GM21528 (cell line): ENCODE results near the gene S100A3.

Experiments
- ATAC-seq: cut with Tn5 transposase; IDR thresholded peaks from one replicate; pipeline ENCODE4 v1.9.1; 2021; ENCODE audit warnings: mild to moderate bottlenecking, moderate library complexity; ENCODE audit not compliant: unreplicated experiment, low FRiP score

The S100A3 gene

DNA sequence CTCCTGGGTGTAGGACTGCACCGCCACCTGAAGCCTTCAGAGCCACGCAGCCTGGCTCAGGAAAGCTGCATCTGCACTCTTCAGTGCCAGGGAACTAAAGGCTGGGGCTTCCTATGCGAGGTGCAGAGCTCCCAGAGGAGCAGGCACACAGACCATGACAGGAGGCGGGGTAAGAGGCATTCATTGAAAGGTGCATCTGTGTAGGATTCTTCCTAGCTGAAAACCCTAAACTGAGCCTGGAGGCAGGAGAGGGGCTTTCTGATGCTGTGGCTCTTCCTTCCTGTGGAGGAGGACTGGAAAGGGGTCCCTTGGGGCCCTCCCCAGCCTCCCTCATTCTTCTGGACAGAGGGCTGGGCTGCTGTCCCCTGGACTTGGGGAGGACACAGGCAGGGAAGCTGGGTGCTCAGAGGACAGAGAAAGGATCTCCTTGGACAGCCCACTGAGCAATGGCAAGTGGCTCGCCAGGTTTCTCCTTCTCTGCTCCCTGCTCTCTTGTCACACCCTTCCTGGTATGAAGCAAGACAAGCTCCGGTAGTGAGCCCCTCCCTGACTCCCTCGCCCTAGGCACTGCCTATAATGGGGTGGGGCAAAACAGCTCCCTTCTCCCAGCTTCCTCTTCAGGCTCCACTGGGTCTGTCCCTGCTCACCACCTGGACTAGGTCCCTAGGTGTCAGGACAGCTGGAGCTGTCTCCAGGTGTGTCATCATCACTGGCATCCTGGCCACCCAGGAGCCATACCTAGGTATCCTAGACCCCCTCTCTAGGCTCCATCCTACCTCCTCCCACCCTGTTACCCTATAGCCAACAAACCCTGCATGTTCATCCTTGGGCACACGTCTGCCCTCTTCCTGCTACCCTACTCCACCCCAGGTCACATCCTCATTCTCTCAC lies 33.3 kb downstream of the S100A3 start:
- ATAC-seq = no peak

DNA sequence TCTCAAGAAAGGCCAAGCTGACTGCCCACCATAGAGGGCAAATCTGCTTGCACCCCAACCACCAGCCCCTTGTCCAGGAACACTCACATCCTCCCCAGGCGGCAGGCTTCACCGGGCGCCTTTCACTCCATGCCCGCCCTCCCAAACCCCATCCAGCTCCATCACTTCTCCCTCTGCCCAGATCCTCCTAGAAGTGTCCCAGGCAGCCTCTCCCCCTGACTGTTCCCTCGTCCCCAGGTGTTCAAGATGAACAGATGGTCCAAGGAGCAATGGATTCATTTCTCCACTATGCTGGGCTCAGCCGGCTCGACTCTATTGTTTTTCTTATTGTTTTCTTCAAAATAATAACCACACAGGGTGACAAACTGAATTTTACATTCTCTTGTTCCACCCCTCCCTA lies 35.4 kb downstream of the S100A3 start:
- ATAC-seq = no peak

DNA sequence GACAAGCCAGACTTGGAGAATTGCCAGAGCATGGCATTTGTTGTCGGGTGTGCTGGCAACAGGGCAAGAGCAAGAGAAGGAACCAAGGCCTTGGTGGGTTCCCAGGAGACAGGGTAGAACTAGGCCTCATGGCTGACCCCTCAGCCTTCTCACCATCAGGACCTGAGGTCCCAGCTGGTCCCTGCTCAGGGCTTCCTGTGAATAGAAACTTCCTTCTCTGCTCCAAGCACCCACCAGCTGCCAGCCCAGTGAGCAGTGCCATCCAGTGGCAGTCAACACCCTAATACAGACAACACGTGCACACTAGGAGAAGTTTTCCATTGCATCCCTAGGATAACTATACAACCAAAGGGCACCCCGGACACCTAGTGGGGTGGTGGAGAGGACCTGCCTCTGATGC lies 36.0 kb downstream of the S100A3 start:
- ATAC-seq = no peak

DNA sequence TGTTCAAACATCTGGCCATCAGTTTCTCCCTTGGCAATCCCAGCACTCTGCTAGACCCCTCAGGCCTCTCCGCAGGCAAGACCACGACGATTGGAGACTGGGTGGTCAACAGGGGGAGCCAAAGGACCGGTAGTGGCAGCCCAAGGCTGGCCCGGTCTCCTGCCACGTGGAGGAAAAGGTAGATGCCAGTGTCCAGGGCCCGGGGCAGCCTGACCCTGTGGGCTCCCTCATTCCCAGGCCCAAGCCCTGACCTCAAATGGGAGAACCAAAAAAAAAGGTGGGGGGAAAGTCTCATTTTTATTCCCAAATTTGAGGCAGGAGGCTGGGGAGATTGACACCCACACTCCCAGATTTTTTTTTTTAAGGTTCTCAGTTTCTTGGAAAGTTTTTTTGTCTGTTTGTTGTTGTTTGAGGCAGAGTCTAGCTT lies 38.1 kb downstream of the S100A3 start:
- ATAC-seq = no peak

DNA sequence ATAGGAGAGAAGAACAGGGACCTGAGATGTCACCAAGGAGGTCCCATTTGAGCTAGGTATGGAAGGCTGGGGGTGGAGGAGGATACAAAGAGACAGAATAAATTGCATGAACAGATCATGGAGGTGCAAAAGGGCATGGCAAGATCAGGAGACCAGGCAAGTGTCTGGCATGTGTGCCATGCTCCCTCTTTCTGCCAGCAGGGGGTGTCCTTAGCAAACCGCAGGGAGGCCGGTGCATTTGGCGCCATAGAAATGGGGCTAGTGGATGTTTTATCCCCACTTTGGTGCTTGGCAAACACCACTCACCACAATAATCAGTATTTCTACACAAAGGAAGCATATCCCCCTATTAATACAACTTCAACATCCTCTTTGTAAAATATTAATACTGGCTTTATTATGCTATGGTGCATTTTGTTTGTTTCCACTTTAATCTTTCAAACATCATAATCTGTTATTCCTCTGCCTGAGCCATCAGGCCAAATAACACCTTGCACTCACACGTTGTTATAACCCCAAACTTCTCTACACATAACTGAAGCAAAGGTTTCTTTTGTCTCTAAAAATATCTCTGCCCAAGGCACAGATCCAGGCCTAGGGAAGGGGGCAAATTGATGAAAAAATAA lies 39.2 kb downstream of the S100A3 start:
- ATAC-seq = no peak

DNA sequence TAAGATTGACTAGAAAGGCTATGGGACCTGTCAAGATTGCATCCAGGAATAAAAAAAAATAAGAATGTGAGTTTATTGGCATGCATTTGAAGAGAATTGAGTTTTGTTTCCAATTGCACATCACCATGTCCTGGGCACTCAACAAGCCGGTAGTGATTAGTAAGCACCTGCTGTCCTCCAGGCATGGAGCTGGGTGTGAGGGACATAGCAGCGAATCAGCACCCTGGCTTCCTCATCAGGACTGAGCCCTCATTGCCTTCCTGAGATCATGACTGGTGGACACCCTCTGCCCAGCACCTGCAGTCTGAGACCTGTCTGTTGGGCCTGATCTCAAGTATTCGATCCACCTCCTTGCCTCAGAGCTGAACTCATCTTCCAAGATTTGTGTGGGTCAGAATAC lies 40.0 kb downstream of the S100A3 start:
- no peak for ATAC-seq

DNA sequence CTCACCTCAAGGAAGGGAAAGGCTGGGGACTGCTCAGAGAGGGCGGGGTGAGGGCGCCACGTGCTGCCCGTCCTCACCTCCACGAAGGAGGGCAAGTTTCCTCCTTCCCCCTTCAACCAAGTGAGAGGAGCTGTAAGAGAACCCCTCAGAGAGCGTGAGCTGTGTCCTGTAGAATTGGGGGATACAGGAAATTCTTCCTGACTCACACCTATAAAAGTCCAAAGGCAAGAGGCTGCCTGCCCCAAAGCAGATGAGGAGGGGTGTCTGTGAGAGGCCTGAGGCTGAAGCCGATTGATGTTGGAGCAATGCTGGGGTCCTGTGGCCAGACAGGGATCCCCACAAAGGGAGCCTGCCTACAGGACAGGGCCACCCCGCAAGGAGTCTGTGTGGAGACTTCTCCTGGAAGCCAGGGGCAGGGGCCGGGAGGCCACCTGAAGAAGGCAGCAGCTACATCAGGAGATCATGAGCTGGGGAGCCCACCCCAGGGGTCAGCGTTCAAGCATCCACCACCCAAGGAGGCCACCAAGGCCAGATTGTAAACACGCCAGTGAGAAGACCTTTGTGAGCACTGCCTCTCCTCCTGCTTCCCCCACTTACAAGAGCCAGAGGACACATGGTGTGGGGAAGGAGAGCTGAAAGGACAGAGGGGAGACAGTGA lies 41.0 kb downstream of the S100A3 start:
- no peak for ATAC-seq

DNA sequence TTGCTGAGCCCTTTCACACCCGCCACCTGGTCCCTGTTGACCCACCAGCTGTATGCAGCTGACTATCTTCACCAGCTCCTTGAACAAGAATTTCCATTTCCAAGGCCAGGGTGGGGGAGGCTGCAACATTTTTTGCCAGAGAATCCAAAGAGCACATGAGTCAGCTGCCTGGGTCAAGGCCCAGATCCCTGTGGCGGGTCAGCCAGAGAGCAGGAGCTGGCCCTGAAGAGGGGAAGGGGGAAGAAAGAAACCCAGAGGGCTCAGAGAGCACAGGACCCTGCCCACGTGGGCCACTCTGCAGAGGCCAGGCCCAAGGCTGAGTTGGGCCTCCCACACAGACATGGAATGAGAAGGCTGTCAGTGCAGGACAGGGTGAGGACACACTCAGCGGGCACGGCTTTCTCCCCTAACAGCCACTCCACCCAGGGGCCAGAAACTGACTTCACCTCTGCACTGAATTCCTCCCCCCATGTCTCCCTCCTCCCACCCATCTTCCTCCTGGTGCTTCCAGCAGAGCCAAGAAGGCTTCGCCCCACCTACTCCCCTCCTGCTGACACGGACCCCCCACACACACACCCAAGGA lies 42.1 kb downstream of the S100A3 start:
- ATAC-seq = no peak

DNA sequence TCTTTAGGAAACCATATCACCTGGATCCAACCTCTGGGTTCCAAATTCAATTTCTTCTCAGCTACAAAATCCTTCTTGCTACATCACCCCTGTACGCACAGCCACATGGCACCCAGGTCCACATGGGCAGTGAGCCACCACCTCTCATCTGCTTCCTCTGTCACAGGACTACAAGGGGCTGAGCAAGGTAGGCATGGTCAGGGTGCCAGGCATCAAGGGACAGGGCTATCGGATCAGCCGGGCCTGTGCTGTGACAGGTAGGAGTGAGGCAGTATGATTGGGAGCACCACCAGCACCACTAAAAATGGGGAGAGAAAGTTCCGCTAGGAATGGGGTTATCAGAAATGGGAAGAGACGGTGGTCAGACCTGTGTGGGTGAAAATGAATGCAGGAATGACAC lies 42.7 kb downstream of the S100A3 start:
- no peak for ATAC-seq

DNA sequence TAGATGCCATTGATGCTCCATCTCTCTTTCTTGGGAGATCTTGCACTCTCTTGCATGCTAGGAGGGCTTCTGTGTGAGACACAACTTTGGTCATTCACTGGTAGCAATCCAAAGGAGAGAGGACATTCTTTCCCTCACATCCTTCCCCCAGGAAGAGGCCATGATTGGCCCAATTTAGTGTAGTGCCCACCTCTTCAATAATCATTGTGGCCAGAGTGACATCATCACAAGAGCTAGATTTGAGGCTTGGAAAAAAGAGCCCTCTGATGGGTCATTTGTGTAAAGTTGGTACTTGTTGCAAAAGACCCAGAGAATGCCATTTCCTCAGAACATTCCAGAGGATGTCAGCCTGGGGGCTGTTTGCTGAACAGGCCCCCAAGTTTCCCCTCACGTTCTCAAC lies 43.5 kb downstream of the S100A3 start:
- ATAC-seq = no peak

DNA sequence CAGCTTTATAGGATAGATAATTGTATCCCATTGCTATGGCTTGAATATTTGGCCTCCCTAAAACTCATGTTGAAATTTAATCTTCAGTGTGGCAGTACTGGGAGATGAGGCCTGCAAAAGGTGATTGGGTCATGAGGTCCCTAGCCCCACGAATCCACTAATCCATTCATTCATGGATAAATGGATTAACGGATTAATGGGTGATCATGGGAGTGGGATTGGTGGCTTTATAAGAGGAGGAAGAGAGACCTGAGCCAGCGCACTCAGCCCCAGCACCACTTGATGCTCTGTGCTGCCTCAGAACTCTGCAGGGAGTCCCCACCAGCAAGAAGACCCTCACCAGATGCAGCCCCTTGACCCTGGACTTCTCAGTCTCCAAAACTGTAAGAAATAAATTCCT lies 45.3 kb downstream of the S100A3 start:
- no peak for ATAC-seq

DNA sequence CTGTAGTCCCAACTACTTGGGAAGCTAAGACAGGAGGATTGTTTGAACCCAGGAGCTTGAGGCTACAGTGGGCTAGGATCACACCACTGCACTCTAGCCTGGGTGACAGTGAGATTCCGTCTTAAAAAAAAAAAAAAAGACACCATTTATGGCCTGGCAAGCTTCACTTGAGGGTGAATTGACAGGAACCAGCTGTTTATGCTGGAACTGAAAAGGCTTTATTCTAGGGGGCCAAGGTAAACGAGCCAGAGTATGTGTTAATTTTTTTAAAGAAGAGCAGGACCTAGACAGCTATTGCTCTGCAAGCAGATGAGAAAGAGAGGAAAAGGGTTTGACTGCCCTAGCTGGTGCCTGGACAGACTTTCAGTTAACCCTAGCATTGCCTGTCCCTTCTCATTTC lies 50.3 kb downstream of the S100A3 start:
- no peak for ATAC-seq
